Smooth muscle cell of the brain vasculature (primary cell): ENCODE measurements around the gene TMEM174.

Experiments
- DNase-seq: peaks from one replicate; pipeline ENCODE4 v3.0.0-alpha.2; 2012; ENCODE audit warnings: low read depth, low spot score

TMEM174 gene

GRCh38 chr5:73153513-73153912 is 19.5 kb upstream of the TMEM174 start:
- no peak for DNase-seq

- DNase-seq: no peak
Observed at GRCh38 chr5:73154208-73155006, 18.6 kb upstream of the TMEM174 start.

DNA sequence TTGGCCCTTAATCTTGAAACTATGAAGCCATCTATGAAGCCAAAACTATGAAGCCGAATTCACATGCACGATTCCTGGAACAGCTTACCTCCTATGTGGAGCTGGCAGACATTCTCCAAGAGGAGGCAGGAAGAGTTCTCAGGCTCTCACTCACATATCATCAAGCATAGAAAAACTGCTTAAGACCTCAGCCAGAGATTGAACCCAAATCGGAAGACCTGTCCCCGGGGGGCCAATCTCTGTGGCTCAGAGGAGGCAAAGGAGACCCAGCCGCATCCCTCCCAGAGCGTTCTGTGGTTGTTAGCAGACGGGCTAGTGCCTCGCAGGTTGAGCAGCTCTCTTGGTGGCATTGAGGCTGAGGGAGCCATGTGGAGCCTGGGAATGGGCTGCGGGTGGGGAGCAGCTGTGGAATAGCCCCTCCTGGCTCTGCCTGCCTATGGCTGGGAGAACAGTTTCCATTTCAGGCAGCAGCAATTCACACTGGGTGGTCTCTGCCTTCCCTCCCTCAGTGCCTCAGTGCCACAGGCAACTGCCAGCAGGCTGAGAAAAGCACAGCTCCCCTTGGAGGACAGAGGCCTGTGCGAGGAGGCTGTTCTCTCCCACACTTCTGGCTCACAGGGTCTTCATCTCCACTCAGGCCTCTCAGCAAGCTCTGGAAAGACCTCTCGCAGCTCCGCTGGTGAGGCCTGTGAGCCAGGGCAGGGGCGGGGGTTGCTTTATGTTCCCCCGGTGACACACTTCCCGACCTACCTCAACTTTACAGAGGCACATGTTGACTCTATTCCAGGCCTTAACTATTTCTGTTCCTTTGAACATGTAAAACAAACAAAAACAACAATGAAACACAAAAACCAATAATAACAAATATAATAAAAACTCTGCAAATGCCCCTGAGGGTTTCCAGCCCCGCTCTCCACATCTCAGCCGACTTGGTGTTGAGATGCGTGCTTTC is 17.4 kb upstream of the TMEM174 start:
- no peak for DNase-seq

DNA sequence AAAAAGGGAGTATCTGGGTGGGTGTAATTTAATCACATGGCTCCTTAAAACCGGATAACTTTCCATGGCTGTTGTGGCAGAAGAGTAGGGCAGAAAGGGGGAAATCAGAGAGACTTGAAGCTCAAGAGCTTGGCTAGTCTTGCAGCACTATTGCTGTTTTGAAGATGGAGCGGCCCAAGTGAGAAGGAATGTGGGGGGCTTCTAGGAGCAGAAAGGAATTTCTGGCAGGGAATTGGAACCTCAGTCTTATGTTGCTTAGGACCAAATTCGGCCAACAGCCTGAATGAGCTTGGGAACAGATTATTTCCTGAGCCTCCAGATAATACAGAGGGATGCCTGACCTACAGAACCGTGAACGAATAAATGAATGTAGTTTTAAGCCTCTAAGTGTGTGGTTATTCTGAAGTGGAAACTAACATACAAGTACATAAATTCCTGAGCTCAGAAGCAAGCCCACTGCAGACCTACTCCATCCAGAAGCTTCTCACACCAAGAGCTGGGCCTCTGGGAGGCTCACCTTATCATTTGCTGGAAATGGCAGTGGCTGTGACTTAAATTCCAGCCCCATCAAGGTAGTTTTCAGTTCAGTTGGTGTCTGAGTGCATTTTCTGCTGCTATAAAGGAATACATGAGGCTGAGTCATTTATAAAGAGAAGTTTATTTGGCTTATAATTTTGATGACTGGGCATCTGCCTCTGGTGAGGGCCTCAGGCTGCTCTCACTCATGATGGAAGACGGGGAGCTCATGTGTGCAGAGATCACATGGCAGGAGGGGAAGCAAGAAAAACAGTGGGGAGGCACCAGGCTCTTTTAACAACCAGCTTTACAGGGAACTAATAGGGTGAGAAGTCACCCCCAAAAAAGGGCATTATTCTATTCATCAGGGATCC is 15.3 kb upstream of the TMEM174 start:
- DNase-seq: no peak

GRCh38 chr5:73158313-73158712 is 14.7 kb upstream of the TMEM174 start:
- no peak for DNase-seq

DNA sequence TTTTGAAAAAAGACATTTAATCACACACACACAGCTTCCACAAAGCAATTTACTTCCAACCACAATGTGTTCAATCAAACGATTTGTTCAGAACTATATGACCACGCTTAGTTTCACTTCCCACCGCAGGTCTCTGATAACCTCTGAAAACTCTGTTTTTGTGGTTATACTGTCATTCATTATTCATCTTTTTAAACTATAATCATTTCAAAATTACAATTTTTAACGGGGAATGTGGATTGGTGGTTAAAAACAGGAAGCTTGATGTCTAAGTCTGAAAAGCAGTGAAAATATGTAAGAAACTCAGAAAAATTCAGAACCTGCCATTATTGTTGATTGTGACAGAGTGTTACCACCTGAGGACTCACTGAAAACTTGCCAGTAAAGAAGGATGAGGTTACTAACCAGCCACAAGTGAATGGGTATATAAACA is 12.7 kb upstream of the TMEM174 start:
- no peak for DNase-seq

GRCh38 chr5:73170522-73170921 is 2.5 kb upstream of the TMEM174 start:
- no peak for DNase-seq

- DNase-seq: no peak
Observed at GRCh38 chr5:73171495-73171894, 1.5 kb upstream of the TMEM174 start.

DNA sequence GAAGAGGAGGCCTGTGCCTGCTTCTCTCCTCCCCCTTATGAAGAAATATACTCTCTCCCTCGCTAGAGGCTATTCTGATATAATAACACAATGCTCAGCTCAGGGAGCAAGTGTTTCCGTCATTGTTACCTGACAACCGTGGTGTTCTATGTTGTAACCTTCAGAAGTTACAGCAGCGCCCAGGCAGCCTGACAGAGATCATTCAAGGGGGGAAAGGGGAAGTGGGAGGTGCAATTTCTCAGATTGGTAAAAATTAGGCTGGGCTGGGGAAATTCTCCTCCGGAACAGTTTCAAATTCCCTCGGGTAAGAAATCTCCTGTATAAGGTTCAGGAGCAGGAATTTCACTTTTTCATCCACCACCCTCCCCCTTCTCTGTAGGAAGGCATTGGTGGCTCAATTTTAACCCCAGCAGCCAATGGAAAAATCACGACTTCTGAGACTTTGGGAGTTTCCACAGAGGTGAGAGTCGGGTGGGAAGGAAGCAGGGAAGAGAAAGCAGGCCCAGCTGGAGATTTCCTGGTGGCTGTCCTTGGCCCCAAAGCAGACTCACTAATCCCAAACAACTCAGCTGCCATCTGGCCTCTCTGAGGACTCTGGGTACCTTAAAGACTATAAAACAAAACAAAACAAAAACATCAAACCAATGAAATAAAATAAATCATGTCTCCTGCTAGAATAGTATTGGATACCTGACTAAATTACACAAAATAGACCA is 1.3 kb downstream of the TMEM174 start:
- DNase-seq: no peak

DNA sequence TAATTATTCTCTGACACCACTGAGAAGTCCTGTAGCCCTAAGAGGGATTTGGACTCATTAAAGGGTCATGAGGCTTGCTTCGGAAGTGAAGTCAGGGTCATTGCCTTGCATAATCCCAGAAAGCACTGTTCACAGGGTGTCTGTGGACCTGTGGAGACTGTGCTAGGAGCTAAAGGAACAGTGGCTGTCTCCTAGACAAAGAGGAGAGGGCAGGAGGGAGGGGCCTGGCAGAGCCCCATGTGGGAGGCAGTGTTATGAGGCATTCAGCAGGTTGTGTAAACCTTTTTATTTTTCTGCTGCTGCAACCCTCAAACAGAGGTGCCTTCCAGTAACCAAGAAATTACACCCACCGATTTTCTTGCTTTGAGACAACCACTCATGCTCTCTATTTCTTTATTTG is 3.3 kb downstream of the TMEM174 start:
- DNase-seq: no peak

DNA sequence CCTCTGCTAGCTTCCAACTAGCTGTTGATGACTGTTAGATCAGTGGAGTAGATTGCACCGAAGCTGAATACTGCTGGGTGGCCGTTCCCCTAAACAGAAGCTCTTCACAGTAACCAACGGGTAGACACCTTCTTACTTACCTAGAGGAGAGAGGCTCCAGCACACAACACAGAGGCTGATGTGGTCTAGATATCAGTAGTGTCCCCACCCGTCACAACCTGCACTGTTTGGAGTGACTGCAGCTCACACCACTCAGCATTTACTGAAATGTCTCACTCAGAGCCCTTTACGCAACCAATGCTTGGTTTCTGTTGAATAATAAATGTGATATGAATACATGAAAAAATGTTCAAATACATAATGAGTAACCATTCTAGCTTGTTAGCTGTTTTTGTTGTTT is 5.3 kb downstream of the TMEM174 start:
- DNase-seq: no peak

DNA sequence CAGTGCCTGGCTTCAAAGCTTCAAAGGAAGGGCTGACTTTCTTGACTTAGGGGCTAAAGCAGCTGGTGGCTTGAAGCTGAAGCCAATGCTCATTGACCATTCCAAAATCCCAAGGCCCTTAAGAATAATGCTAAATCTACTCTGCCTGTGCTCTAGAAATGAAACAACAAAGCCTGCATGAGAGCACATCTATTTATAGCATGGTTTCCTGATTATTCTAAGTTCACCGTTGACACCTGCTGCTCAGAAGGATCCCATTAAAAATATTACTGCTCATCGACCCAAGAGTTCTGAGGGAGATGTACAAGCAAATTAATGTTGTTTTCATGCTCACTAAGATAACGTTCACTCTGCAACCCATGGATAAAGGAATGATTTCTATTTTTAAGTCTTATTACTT is 6.7 kb downstream of the TMEM174 start:
- DNase-seq: no peak

DNA sequence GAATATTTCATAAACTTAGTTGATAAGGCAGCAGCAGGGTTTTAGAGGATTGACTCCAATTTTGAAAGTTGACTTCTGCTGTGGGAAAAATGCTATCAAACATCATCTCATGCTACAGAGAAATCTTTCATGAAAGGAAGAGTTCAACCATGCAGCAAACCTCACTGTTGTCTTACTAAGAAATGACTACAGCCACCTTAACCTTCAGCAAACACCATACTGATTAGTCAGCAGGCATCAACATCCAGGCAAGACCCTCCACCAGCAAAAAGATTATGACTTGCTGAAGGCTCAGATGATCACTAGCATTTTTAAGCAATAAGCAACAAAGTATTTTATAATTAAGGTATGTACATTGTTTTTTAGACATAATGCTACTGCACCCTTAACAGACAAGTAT is 7.6 kb downstream of the TMEM174 start:
- no peak for DNase-seq

DNA sequence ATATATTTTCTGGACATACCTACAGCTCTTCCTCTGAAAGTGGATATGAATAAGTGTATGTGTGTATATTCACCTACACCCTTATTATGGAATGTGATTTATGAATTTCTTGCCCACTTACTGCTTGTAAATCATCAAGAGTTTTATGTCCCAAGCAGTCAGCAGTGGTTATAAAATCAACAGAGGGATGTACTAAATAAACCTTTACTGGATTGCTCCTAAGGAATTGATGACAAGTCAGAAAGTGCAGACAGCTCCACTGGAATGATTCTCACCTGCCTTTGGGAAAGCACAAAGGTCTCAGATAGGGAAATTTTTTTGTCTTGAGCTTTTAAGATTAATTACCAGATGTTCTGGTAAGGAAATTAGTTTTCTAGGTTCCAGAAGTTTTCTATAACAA is 9.3 kb downstream of the TMEM174 start:
- no peak for DNase-seq

DNA sequence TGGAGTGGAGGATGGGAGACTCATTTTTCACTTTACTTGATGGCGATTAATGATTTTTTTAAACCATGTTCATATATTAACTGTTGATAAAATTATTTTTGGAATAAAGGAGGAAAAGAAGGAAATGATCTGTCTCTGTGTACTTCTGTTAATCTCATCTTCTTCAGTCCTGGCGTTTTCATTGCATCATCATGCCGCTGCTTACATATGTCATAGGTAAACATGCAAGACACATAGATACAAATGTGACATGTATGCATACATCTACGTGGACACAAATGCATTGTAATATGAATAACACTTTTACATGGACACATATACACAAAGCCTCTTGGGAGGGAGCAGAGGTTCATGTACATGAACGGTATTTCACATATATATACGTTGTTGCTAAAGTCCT is 10.0 kb downstream of the TMEM174 start:
- DNase-seq: no peak

DNA sequence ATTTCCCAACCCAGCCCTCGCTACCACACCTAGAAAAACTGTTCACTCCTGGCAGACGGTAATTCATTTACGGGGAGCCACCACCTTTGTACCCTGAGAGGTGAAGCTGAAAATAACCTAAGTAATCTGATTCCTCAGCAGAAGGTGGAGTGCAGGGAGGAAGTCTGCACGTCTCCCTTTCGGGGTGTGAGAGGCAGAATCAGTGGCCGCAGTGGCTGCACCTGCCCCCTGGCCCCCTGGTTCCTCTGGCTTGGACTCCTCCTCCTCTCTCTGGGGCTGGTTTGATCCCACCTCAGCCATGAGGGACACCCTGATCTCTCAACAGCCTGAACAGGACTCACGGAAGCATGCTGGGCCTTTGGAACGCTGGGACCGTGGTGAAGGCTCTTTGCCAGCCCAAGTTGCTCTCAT is 10.5 kb downstream of the TMEM174 start:
- no peak for DNase-seq

DNA sequence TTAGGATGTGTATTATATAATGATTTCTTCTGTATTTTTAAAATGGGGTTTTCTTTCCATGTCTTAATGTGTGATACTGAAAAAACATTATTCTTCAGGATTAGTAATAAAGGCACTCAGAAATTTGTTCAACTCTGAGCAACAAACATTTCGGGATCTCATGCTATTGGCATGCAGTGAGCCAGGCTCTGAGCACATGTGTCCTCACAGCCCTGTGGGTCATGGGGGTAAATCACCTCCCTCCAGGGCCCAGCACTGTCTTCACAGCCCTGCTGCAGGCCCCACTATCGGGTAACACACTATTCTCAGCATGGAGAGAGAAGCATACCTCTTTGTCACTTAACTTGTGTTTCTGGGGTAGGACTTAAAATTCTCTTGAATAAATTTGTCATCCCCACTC is 14.0 kb downstream of the TMEM174 start:
- no peak for DNase-seq

DNA sequence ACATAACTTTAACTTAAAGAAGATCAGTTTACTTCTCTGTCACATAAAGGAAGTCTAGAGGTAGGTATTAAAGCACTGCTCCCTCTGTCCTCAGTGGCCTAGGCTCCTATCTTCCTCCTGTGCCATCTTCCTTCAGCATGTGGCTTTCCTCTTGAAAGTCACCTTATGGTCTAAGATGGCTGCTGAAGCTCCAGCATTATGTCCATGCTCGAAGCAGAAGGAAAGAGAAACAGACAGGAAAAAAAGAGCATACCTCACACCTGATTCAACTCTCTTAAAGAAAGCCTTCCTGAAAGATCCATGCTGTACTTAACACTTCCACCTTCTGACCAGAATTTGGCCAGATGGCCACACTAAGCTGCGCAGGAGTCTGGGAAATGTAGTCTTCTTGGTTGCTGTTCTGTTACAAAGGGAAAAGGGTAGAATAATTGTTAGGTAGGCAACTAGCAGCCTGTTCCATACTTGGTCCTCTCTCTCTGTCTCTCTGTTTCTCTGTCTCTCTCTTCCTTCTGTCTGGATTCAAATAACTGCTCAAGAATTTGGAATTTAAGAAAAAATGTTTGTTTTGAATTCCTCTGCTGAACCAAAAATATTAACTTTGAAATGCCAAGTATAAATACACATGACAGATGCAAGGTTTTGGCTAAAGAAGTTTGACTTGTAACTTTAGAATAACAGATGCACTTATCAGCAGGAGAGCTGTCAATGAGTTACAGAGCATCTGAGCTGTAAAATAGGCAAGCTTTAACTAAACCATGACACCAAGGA is 16.0 kb downstream of the TMEM174 start:
- DNase-seq: no peak

GRCh38 chr5:73189871-73190376 is 16.9 kb downstream of the TMEM174 start:
- no peak for DNase-seq

DNA sequence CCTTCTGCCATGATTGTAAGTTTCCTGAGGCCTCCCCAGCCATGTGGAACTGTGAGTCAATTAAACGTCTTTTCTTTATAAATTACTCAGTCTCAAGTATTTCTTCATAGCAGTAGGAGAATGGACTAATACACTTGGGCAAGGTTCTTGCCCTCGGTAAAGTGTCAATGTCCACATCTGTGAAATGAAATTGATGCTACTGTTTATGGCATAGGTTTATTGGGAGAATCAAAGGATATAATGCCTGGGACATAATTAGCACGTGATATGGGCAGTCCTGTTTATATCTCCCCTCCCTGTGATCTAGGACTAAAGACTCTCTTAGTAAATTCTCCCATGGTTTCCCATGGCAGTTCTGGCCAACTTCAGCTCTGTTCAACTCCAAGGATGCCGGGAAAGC is 19.4 kb downstream of the TMEM174 start:
- no peak for DNase-seq
